Measurements from ENCODE around the gene MYT1.

Gene MYT1

DNA sequence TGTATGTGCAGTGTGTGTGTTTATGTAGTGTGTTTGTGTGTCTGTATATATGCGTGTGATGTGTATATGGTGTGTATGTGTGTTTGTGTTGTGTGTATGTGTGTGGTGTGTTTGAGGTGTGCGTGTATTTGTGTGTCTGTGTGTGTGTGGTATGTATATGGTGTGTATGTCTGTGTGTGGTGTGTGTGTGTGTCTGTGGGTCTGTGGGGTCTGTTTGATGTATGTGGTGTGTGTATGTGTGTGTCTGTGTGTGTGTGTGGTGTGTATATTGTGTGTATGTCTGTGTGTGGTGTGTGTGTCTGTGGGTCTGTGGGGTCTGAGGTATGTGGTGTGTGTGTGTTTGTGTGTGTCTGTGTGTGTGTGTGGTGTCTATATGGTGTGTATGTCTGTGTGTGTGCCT lies 10.8 kb upstream of the MYT1 start:
- TF ChIP-seq, protein P1, sequence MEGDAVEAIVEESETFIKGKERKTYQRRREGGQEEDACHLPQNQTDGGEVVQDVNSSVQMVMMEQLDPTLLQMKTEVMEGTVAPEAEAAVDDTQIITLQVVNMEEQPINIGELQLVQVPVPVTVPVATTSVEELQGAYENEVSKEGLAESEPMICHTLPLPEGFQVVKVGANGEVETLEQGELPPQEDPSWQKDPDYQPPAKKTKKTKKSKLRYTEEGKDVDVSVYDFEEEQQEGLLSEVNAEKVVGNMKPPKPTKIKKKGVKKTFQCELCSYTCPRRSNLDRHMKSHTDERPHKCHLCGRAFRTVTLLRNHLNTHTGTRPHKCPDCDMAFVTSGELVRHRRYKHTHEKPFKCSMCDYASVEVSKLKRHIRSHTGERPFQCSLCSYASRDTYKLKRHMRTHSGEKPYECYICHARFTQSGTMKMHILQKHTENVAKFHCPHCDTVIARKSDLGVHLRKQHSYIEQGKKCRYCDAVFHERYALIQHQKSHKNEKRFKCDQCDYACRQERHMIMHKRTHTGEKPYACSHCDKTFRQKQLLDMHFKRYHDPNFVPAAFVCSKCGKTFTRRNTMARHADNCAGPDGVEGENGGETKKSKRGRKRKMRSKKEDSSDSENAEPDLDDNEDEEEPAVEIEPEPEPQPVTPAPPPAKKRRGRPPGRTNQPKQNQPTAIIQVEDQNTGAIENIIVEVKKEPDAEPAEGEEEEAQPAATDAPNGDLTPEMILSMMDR (IDR thresholded peaks at IDR 0.05; ENCODE audit: insufficient read depth, missing control alignments): no peak
- FAIRE-seq (no peak), DNase-seq (ENCODE audit: insufficient read length, low spot score) (no peak)

DNA sequence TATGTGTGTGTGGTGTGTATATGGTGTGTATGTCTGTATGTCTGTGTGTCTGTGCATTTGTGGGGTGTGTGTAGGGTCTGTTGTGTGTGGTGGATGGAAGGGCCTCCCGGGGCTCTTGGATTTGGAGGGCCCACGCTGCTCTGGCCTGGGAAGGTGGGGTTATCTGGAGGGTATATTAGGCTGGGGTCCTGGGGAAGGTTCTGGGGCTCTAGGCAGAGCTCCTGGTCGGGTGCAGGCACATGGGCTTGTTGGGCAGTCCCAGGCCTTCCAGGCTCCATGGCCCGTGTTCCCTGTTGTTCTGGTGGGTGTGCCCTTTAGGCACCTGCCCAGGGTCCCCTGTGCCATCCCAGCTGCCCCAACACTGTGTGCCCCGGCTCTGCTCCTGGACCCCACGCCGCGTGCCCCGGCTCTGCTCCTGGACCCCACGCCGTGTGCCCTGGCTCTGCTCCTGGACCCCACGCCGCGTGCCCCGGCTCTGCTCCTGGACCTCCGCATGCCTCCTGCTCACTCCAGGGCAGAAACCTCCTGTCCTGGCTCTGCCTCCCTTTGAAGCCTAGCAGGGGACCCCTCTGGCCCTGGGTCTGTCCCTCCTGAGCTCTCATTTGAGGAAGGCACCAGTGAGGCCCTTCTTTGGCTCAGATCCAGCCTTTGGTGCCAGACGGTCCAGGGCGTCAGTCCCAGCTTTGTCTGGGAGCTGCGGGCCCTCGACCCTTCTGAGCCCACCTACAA lies 10.2 kb upstream of the MYT1 start:
- DNase-seq (ENCODE audit: insufficient read length, low spot score): no peak
- no peak for FAIRE-seq
- TF ChIP-seq, protein P1 (IDR thresholded peaks at IDR 0.05; ENCODE audit: insufficient read depth, missing control alignments): no peak

DNA sequence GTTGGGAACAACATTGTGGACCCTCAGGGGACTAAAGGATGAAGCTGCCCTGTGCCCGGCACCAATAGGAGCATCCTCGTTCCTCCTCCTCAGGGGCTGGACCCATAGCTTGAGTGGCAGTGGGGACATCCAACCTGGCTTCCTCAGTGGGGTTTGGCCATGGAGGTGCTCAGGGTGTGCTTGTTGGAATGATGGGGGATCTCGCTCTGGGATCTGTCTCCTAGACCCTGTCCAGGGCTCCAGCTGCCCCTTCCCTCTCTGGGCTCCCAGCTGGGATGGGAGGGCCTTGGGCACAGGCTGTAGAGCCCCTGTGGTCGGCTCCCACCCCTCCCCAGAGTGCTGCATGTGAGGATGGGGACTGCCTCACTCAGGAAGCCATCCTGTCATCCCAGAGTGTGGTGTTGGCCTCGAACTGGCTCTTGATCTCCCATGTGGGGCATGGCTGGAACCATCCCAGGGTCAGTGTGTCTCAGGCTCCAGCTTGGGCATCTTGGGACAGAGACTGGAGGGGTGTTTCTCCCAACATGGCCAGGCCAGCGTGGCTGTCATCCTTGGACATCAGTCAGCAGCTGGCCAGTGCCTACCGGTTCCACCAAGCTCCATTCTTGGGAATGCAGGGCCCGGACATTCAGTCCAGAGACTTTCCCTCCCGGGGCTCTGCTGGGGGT lies 9.5 kb upstream of the MYT1 start:
- DNase-seq (ENCODE audit: insufficient read length, low spot score) (no peak), FAIRE-seq (no peak)
- TF ChIP-seq, protein P1 (IDR thresholded peaks at IDR 0.05; ENCODE audit: insufficient read depth, missing control alignments): no peak

DNA sequence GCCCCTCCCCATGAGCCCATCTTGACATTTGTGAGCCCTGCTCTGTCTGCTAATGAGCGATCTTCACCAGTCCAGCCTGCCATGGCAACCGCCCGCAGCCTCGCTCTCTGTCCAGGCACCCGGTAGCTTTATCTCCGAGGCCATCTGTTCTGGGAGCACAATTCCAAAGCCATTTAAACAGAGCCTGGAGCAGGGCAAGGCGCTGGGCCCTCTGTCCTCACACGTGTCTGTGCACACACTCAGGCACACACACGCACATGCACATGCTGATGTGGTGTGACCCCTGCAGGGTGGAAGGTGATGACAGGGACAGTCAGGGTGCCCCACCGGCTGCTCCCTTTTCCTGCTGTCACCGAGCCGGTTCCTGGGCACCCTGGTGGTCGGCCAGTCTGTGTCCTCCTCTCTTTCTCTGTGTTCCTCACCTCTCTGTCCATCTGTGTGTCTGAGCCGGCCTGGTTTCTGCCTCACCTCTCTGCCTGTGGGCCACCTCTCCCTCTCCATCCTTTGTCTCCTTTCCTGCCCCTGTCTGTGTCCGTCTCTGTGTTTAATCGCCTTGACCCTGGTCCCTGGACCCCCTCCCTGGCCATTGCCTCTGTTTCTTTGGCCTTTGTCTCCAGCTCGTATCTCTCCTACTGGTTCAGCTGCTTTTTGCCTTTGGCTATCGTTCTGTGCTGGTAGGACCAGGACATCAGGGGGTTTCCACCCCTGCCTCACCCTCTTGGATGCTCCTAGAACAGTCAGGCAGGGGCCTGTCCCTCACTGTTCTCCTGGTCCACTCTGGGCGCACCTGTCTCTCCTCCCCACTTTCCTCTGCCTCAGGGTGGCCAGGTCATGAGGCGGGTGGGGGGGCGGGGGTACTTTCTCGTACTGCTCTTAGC lies 8.8 kb upstream of the MYT1 start:
- no peak for FAIRE-seq
- TF ChIP-seq, protein P1 (IDR thresholded peaks at IDR 0.05; ENCODE audit: insufficient read depth, missing control alignments): no peak
- peak; percentile 96 for DNase-seq (ENCODE audit: insufficient read length, low spot score)

DNA sequence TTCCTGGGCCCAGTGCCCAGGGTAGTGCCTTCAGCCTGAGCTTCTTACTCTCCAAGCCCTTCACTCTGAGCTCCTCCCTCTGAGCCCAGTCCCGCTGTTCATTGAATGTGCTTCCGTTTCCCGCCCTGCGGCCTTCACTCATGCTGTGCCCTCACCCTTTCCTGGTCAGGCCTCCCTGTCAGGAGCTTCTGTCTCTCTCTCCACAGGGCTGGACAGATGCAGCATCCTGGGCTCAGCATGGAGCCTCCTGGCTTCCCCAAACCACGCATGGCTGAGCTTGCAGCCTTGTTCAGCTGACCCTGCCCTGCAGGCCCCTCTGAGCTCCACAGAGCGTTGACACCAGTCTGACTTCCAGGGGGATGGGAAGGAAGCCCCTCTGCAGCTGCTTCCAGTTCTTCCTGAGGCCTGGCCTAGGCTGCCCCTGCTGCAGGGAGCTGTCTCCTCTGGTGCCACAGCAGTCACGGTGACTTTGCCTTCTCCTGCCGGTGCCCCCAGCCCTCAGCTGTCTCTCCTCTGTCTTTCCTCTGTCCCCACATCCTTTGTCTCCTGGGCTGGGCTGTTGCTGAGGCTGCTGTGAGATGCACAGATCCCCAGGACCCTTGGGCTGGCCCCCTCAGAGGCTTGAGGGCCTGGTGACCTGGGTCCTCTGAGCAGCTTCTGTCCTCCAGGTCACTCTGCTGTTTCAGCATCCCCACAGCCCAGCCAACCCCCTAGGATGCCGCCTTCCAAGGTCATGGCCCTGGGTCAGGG lies 7.9 kb upstream of the MYT1 start:
- DNase-seq (ENCODE audit: insufficient read length, low spot score) (no peak), FAIRE-seq (no peak)
- TF ChIP-seq, protein P1 (IDR thresholded peaks at IDR 0.05; ENCODE audit: insufficient read depth, missing control alignments): no peak

DNA sequence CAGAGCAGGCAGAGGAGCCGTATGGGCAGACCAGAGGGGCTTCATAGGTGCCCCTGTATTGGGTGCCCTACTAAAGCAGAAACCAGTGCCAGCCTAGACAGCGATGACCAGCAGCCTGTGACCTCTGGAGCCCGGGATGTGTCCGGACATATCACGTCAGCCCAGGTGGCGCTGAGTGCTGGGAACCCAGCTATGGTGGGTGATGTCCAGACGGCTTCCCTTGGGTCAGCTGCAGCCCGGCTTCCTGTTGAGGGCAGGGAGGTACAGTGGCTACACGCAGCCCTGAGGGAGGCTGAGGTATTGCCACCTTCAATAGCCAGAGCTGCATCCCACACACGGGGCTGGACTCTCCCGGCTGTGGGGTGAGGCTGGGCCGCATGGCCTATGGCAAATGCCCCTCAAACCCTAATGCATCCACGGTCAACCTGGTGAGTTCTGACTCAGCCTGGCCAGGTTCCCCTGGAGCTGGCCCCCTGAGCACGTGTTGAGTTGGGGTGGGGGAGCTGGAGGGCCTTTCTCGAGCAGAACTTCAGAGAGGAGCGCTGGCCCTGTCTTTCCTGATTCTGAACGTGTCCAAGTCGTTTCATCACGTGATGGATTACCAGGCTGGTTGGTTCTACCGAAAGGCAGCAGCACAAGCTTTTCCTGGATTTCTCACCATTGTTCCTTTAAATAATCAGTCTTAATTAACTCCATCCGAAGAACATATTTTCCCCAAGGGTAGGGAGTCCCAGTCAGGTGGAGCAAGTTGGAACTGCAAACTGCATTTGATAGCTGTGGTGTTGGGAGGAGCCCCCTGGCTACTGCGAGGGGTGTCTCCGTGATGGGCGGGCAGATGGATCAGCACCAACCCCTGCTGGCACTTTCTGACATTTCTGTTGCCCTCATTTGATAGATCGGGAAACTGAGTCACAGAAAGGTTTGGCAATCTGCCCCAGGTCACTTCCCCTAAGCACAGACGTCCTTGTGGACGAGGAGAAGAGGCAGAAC lies 7.1 kb upstream of the MYT1 start:
- TF ChIP-seq, protein P1 (IDR thresholded peaks at IDR 0.05; ENCODE audit: insufficient read depth, missing control alignments): no peak
- FAIRE-seq (no peak), DNase-seq (ENCODE audit: insufficient read length, low spot score) (no peak)
